HL-60/S4 (cell line): ENCODE measurements around the gene SET.

ENCODE experiments used
- in situ Hi-C: fragments of 300-500 bp; cut with MboI; formaldehyde crosslinking; loops from 2 replicates; pipeline ENCODE4 v1.14.3; 2022; ENCODE audit warnings: low sequenced_read_pairs

Gene SET

DNA sequence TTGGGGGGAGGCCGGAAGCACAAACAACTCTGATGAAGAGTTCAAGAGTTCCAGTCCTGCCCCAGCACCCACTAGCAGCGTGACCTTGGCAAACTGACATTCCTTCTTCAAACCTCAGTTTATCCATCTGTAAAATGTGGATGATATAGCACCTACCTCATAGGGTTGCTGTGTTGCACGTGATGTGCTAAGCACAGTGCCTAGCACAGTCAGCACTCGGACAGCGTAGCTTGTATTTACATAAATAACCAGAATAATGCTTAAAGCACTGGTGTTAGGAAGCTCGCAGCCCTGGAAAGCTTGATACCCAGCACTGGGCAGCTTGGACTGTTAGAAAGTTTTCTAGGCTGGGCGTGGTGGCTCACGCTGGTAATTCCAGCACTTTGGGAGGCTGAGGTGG lies 18.4 kb downstream of the SET start:
- in situ Hi-C loops: no loop called here

DNA sequence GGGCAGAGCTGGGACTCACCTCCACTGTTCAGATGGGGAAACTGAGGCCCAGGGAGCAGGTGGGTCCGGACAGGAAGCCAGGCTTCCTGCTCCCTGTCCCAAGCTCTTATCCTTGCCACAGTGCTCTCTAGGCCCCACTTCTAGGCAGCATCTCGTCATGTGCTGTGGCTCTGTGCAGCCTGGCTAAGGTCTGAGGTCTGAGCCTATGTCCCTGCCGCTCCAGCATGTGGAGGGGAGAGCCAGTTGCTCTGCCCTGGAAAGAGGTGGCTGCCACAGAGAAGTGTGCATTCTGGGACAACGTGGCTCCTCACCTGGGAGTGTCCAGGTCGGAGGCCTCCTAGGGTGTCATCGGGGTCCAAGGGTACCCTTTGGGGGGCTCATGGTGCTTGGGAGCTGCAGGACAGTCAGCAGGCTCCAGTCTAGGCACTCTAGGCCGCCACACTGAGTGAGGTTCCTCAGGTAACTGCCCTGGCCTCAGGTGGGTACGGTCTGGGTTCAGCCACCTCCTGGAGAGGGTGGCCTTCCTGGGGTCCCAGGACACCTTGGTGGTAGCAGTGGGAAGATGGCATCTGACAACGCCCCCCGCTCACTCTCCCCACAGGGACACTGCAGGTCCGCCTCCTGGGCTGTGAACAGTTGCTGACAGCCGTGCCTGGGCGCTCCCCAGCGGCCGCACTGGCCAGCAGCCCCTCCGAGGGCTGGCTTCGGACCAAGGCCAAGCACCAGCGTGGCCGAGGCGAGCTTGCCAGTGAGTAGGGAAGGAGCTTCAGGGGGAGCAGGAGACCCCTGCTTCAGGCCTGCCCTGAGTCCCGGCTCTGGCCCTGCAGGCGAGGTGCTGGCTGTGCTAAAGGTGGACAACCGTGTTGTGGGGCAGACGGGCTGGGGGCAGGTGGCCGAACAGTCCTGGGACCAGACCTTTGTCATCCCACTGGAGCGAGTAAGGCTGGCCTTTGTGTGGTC lies 23.7 kb downstream of the SET start:
- in situ Hi-C loops: no loop called here

GRCh38 chr9:128713411-128713780 lies 24.4 kb downstream of the SET start:
- in situ Hi-C loops: no loop called here

- in situ Hi-C loops: no loop called here
Measured at GRCh38 chr9:128713941-128714573, 25.0 kb downstream of the SET start.

- in situ Hi-C loops: no loop called here
Measured at GRCh38 chr9:128714586-128715435, 25.8 kb downstream of the SET start.

GRCh38 chr9:128715436-128715750 lies 26.4 kb downstream of the SET start:
- in situ Hi-C loops: no loop called here

GRCh38 chr9:128716581-128717254 lies 27.7 kb downstream of the SET start:
- in situ Hi-C loops: no loop called here

DNA sequence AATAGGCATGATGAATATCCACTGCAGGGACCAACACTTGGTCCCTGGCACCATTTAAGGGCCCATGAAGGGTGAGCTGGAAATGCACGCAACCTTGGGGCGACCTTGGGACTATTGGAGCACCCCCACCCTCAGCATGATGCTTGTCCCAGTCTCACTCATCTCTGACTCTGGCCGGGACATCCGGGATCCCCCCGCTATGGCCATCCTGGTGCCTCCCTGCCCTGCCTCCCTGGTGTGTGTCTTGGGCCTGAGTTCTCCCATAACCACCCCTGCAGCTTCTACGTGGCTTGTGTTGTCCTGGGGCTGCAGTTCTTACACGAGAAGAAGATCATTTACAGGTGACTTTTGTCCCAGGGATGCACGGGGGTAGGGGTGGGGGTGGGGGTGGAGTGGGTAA lies 29.0 kb downstream of the SET start:
- in situ Hi-C loops: no loop called here

DNA sequence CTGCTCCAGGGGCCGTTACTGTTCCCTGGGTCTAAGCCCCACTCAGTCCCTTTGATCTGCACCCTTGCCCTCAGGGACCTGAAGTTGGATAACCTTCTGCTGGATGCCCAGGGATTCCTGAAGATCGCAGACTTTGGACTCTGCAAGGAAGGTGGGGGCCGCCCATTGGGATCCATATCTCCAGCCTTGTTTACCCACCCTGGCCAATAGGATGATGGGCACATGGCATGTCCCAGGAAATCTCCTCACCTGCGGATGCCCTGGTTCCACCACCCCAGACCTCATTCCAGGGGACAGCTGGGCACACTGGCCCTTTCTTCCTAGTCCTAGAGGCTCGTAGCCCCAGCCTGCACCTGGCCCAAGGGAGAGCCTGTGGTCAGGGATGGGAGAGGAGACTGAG lies 29.5 kb downstream of the SET start:
- in situ Hi-C loops: no loop called here

DNA sequence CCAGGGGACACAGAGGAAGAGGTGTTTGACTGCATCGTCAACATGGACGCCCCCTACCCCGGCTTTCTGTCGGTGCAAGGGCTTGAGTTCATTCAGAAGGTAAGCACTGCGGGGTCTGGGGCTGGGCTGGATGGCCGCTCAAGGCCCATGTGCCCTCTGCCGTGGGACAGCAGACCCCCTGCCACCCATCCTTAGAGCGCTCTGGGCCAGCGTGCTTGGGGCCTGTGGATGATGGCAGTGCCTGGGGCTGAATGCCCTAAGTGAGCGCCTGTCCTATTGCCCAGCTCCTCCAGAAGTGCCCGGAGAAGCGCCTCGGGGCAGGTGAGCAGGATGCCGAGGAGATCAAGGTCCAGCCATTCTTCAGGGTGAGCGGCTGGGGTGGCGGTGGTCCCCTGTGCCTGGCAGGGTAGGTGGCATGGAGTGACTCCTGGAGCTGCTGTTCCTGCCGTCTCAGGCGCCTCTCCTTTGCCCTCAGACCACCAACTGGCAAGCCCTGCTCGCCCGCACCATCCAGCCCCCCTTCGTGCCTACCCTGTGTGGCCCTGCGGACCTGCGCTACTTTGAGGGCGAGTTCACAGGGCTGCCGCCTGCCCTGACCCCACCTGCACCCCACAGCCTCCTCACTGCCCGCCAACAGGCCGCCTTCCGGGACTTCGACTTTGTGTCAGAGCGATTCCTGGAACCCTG lies 31.0 kb downstream of the SET start:
- in situ Hi-C loops: no loop called here

- in situ Hi-C loops: no loop called here
Measured at GRCh38 chr9:128720841-128721486, 31.9 kb downstream of the SET start.

DNA sequence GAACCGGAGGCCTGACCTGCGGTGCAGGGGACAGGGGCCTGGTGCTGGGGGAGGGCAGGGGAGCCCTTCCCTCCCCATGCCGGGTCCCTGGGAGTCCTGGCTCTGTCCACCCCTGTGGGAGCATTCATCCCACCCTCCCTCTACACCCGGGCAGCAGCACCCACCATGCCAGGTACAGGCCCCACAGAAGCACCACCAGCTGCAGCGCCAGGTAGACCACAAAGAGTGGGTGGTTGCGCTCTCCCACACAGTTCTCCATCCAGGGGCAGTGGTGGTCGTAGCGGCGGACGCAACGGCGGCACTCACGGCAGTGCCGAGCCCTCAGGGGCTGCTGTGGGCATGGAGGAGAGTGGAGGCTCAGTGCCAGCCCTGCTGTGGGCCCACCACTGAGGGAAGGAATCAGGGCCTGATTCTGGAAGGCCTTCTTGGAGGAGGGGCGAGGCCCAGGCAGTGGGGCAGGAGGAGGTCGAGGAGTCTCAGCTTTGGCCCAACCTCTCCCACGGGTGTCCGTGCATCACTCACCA lies 32.5 kb downstream of the SET start:
- in situ Hi-C loops: no loop called here

DNA sequence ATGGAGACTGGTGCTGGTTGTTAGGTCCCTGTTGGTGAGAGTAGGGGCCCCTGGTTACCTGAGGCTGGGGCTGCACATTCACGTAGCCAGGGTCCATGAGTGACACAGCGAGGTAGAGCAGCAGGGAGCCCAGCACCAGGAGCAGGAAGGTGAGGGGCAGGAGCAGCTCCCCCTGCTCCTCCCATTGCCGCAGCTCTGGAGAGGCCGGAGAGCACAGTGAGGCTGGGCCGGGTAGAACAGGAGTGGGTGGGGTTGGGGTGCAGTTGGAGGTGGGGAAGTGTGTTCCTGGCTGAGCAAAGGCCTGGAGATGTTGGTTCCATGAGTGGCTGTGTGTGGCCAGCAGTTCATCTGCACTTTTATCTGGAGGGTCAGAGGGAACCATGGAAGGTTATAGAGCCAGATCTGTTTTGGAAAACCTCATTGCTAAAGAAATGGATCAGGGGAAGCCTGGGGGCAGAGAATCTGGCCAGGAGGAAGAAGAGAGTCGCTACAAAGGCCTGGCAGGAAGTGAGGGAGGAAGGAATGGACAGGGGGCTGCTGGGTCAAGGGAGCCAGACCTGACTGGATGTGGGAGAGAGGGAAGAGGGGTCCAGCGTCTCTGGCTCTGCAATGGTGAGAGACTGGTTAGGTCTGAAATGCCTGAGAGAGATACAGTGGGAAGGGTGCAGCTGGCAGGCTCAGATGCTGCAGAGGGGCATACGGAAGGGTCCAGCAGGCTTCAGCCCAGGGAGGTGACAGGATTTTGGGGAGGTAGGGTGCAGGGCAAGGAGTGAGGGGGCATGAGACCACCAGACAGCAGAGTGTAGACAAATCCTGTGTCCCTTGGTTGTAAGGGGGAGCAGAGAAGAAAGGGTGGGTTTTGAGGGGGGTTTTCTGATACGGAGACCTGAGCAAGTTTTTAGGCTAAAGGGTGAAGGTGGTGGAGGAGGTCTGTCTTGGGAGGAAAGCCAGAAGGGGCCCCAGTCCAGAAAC lies 33.6 kb downstream of the SET start:
- in situ Hi-C loops: no loop called here

DNA sequence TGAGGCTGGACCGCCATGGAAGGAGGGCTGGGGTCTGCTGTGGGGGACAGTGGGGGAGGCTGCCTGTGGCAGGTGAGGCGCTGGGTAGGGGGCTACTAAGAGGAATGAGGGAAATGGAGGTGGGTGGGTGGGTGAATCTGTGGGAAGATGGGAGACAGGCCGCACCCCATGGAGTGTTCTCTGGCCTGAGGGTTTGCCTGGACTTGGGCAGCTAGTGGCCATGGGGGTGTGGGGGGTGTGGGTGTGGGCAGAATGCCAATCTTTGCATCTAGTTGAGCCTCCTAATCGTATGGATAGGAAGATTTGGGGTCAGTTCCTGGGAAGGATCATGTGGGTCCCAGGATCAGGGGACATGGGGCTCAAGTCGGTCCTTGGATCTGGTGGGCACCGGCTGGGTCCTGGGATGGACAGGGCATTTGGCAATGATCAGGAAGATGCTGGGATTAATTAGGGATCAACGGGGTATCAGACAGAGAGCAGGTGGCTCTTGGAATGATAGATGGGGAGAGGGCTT lies 34.4 kb downstream of the SET start:
- in situ Hi-C loops: no loop called here

DNA sequence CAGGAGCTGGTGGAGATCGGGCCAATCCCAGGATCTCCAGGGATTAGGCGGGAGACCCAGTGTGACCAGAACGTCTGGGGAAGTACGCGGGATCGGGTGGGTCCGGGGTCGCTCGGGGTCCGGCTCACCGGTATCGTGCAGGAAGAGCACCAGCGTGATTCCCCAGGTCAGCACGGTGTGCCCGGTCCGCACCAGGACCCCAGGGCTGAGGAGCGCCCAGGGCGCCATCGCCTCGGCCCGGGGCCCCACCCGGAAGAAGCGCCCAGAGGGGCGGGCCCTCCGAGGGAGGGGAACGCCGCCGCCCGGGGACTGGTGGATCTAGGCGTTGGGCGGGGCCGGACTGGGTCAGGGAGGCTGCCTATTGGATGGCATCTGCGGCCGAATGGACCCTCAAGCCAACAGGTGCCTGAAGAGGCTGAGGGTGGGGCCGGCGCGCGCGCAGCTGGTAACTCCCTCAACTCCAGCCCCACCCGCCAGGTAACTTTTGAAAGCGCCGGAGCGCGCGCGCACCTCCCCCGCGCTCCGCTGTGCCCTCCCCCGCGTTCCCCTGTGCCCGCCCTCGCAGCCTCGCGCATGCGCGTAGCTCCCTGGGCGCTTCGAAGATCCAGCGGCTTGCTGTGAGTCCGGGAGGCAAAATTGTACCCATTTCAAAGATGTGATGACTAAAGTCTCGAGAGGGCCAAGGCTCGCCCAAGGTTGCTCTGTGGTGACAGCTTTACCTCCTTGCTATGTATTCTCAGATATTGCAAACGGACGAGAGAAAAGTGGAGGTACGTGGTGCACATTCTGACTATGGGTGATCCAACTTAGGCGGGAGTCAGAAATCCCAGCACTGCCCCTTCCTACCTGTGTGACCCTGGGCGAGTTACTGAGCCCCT lies 35.1 kb downstream of the SET start, which contains the start of gene ZDHHC12:
Gene ZDHHC12, minus strand, starts transcription at position 262 of the 878 bp plus-strand sequence. Its CDS starts 34 bp downstream, at position 228.
- in situ Hi-C loops: no loop called here

DNA sequence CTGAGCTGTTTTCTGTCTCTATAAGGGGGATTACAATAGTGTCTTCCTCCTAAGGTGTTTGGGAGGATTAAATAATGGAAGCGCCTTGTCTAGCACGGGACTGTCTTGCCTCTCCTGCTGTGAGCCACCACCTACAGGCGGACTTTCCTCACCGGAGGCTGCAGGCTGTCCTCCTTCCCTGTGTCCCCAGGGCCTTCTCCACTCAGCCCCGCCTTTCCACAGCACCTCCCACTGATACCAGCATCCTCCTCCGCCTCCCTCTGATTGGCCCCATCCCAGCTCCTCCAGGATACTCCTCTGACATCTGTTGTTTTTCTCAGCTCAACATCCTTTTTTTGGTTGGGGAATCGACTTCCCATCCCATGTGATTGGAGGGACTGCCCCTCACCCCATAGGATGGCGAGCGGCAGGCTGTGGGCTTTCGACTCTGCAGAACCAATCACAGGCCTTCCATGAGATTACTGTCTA lies 35.8 kb downstream of the SET start:
- in situ Hi-C loops: loop anchor here (25.0 kb wide), 1 partner anchor 213 kb away; the partner anchor contains the start of genes DOLK and NUP188
